HG02852 (cell line): ENCODE results near the gene HINT1.

Experiments
- ATAC-seq: cut with Tn5 transposase; IDR thresholded peaks from one replicate; pipeline ENCODE4 v1.9.1; 2021; ENCODE audit warnings: mild to moderate bottlenecking, moderate library complexity; ENCODE audit not compliant: unreplicated experiment

The HINT1 gene

GRCh38 chr5:131112424-131112823 is 52.6 kb downstream of the HINT1 start:
- ATAC-seq = no peak

- no peak for ATAC-seq
These were observed 54.8 kb downstream of the HINT1 start for GRCh38 chr5:131110256-131110594.

DNA sequence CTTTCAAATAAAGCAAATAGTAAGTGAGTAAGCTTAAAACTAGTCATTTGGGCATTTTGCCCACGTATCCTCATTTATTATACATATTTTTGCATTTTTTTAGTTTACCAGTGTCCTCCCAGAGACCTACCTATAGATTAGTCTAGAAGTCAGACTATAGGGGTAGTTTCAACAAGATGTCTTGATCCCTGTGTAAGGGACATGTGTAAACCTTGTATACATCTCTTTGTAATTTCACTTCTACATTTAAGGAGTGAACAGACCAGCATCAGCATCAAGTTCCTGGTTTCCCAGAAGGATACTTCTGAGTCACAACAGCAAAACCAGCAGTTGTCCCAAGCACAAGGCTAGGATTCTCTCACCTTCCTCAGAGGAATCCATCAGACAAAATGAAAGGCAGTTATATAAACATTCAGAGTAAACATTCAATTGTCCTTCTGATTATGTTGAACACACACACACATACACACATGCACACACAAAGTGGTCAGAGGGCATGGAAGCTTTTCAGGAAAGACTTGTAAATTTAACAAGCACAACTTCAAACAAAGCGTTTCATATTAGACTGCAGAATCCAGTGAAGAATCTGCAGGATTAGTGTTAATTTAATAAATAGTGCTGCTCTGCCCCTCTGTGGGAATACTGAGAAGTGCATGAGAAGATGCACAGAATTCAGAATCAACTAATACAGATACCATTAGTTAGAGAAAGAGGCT is 55.4 kb downstream of the HINT1 start:
- peak; percentile 79 for ATAC-seq
